GM19035 (cell line): ENCODE results near the gene CARMIL3.
"Not testable (repeated sequence)": the region's sequence is repeated elsewhere in the genome, so short reads cannot be mapped to it uniquely, and the experiment has no call there.

ENCODE experiments used
- ATAC-seq: cut with Tn5 transposase; IDR thresholded peaks from one replicate; pipeline ENCODE4 v1.9.1; 2021; ENCODE audit not compliant: unreplicated experiment

CARMIL3 gene

DNA sequence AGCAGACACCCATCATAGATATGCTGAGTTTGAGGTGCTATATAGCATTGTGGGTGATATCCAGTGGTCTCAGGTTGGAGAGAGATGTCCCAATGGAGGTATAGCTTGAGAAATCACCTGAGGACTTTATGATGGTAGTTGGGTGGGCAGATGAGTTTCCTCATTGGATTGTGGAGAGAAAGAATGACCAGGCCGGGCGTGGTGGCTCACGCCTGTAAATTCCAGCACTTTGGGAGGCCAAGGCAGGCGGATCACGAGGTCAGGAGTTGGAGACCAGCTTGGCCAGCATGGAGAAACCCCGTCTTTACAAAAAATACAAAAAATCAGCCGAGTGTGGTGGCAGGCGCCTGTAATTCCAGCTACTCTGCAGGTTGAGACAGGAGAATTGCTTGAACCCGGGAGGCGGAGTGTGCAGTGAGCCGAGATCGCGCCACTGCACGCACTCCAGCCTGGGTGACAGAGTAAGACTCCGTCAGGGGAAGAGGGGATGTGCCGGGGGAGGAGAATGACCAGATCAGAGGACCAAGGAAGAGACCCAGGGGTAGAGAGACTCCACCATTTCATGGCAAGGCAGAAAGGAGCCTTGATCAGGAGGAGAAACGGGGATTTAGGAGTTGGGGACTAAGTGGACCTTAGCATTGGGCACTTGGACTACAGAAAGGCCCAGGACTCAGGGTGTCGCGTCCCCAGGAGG is 41.5 kb downstream of the CARMIL3 start:
- no peak for ATAC-seq

DNA sequence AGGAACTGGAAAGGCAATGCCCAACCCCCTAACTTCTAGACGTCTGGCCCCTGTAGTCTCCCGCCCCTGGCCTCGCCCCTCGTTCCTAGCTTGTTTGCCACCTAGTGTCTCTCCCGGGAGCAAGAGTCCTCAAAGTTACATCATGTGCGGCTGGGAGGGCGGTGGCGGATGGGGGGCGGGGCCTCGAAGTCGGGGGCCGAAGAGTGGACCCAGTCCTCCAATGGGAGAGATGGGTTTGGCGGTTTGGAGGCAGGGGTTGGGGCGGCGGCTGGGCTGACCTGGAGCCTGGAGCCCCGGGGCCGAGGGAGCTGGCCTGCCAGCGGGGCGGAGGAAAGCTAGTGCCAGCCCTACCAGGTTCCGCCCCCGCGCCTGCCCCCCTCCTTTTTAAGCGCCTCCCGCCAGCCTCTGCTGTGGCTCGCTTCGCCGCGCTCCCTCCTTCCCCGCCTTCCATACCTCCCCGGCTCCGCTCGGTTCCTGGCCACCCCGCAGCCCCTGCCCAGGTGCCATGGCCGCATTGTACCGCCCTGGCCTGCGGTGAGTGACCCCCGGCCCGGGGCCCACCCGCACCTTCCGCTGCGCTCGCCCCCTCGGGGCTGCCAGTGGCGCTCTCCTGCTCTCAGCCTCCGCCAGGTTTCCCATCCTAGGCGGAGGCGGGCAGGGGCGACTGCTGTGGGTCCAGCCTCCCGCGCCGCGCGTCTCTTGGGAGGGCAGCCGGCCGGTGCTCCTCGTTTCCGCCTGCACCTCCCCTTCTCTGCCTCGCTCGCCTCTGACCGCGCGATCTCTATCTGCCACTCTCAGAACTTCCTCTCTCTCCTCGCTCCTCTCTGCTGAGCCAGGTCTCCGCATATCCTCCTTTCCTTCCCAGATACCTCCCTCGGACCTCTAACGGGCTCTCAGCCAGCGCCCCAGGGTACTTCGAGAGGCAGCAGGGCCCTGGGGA is 42.4 kb downstream of the CARMIL3 start, which contains the start of gene PCK2:
Gene PCK2 (plus strand): TSS at position 411 of the 940 bp plus-strand sequence. CDS start 95 bp downstream, at position 506.
- peak; percentile 62 for ATAC-seq

DNA sequence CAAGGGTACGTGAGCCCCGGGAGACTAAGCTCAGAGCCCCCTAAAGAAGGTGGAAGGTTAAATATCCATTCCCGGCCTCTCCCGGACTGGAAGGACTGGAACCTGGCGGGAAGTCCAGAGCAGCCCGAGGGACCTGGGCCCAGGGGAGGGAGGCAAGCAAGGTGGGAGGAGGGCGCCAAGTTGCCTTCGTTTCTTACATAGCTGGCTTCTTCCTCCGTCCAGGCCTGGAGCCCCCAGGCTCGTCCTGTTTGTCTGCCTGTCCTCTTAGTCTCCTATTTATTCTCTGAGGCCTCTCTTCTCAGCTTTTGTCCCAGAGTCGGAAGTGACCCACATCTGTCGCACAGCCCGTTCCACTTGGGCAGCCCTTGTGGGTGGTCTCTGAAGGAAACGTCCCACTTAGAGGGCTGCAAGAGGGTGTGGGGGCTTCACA is 43.0 kb downstream of the CARMIL3 start:
- ATAC-seq: no peak

DNA sequence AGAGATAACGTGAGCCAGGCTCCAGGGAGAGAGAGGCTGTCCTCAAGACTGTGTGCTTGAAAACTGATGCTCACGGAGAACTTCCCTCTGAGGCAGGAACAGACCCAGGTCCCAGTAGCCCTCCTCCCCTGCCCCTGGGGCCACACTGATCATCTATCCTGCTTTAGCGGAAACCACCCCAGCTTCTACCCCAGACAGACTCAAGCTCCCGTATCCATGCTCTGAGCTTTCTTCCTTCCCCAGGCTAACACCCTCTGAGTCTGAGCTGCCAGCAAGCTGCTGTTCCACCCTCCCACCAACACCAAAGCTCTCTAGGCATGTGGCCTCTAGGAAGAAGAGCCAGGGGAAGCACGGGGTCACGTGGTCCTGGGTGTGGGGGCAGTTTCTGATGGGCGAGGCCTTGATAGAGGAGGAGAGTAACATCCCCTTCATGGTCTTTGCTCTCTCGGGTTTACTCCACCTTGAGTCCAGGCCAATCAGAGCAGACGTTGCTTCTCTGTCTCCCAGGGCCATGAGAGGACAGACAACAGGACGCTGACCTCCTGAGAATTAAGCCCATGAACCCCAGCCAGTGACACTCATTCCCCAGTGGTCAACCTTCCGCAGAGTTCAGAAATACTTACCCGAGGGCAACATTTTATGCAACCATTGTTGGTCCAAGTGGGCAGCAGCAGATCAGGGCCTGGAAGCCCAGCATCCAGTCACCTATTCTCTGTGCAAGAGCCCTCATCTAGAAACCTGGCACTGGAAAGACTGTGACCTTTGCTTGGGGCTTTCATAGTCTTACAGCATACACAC is 43.7 kb downstream of the CARMIL3 start:
- peak; percentile 60 for ATAC-seq

DNA sequence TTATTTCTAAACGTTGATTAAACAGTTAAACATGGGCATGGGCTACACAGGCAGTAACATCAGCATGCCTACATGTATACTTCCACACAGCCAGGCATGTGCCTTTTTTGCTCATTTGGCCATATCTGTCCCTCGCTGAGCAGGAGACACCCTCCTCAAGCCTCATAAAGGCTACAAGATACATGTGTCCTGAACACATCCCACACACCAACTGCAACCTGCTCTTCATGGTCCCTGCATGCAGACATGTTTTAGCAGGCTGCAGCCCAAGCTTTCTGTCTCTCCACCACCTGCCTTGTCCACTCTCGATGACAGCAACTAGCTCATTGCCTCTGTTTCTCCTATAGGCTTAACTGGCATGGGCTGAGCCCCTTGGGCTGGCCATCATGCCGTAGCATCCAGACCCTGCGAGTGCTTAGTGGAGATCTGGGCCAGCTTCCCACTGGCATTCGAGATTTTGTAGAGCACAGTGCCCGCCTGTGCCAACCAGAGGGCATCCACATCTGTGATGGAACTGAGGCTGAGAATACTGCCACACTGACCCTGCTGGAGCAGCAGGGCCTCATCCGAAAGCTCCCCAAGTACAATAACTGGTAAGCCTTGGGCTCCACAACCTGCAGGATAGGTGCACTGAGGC is 44.9 kb downstream of the CARMIL3 start:
- ATAC-seq: no peak

DNA sequence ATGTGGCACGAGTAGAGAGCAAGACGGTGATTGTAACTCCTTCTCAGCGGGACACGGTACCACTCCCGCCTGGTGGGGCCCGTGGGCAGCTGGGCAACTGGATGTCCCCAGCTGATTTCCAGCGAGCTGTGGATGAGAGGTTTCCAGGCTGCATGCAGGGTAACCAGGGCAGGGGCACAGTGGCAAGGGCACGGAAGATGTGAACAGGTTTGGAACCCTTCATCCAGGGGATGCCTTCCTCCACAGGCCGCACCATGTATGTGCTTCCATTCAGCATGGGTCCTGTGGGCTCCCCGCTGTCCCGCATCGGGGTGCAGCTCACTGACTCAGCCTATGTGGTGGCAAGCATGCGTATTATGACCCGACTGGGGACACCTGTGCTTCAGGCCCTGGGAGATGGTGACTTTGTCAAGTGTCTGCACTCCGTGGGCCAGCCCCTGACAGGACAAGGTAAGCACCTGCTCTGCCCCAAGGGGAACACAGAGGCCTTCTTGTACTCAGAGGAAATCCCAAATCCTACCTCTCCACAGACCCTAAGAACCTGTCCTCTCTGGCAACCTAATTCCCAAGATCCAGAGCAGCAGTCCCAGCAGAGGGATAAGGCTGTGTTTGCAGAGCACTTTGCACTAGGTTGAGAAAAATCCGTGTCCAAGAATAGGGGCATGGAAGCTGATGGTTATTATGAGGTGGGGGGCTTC is 46.6 kb downstream of the CARMIL3 start:
- ATAC-seq: no peak

DNA sequence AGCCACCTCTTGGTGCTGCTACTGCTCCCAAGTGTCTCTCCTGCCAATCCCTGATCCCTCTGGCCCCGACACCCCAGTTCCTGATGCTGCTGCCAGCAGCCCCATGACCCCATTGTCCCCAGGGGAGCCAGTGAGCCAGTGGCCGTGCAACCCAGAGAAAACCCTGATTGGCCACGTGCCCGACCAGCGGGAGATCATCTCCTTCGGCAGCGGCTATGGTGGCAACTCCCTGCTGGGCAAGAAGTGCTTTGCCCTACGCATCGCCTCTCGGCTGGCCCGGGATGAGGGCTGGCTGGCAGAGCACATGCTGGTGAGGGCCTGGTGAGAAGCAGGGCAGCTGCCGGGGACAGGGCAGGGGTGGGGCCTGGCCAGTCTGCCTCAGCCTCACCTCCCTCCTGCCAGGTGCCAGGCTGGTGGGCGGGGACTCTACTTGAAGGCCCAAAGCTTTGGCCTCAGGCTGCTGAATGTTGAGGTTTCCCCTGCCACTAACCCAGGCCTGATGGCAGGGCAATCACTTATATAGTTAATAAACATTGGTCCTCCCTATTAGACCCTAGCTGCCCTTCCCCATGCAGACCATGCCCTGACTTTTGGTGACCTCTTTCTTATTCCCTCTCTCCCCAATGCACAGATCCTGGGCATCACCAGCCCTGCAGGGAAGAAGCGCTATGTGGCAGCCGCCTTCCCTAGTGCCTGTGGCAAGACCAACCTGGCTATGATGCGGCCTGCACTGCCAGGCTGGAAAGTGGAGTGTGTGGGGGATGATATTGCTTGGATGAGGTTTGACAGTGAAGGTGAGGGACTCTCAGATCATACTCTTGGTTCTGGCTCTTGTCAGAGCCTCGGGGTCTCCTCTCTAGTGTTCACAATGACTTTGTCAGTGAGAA is 47.4 kb downstream of the CARMIL3 start:
- no peak for ATAC-seq

DNA sequence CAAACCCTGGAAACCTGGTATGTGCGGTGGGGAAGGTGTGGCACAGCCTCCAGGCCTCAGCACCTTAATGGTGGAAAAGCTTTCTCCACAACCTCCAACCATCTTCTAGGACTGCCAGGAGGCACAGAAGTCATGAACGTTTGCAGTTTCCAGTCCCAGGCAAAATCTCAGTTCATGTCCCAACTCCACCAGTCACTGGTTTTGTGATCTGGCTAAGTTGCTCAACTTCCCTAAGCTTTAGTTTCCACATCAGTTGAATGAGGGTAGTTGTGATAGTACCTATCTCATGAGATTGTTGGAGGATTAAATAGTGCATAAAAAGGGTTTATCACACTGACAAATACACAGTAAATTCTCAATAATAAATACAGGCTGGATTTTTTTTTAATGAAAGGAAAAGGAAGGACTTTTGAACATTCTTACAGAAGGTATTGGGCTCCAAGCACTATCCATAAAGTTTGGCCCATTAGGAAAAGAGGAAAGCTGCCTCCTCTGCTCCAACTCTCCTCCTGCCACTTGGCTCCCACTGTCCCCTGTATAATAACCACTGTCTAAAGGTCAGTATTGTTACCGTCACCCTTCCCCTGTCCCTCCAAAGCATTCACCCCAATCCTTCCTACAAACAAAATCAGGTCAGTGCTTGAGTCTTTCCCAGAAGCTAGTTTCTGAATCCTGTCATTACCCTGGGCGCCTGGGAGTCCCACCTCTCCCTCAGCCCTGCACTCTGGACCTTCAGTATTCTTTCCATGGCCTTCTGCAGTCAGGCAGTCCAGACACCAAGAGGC is 48.6 kb downstream of the CARMIL3 start:
- no peak for ATAC-seq

DNA sequence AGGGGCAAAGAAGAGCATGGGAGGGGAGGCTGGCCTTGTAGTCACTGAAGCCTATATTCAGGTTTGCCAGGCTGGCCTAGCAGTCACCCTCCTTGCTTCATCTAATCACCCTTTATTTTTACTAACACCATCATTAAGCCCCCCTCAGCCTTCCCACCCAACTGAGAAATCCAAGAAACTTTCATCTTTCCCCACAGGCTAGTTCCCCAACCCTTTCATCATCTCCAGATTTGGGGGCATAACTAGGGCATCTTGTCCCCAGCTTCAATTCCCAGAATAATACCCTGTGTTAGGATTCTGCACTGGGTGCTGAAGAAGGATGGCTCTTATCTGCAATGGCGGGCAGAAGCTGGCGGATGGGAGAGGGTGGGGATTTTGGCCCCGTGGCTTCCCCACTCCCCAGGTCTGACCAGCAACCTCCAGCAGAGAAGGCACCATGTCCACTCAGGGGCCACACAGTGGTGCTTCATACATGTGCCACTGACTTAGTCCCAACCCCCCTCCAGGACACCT is 49.2 kb downstream of the CARMIL3 start:
- no peak for ATAC-seq

DNA sequence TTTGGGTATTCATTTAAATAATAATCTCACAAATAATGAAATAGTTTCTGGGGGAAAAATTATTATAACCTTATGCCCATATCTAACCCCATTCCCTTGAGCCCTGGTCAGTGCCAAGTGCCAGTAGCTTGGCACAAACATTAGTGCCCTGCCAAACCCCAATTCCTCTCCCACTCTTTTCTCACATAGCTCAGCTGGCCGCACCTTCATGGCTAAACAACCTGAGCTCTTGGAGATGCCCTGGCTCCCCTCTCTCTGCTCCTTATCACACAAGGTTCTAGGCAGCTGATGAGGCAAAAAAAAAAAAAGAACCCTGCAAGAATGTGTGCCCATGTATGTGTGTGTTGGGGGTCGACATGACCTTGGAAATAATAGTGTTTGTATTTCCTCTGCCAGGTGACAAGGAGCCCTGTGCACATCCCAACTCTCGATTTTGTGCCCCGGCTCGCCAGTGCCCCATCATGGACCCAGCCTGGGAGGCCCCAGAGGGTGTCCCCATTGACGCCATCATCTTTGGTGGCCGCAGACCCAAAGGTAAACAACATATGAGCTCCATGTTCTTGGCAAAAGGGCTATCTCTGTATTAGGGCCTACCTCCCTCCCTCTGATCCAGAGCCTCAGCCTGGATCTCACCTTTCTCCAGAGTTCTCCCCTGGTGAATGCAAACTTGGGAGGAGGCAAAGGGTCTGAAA is 50.7 kb downstream of the CARMIL3 start:
- ATAC-seq: no peak

DNA sequence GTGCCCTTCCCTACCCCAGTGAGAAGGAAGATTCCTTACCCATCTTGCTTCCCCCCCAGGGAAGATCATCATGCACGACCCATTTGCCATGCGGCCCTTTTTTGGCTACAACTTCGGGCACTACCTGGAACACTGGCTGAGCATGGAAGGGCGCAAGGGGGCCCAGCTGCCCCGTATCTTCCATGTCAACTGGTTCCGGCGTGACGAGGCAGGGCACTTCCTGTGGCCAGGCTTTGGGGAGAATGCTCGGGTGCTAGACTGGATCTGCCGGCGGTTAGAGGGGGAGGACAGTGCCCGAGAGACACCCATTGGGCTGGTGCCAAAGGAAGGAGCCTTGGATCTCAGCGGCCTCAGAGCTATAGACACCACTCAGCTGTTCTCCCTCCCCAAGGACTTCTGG is 51.6 kb downstream of the CARMIL3 start:
- no peak for ATAC-seq

DNA sequence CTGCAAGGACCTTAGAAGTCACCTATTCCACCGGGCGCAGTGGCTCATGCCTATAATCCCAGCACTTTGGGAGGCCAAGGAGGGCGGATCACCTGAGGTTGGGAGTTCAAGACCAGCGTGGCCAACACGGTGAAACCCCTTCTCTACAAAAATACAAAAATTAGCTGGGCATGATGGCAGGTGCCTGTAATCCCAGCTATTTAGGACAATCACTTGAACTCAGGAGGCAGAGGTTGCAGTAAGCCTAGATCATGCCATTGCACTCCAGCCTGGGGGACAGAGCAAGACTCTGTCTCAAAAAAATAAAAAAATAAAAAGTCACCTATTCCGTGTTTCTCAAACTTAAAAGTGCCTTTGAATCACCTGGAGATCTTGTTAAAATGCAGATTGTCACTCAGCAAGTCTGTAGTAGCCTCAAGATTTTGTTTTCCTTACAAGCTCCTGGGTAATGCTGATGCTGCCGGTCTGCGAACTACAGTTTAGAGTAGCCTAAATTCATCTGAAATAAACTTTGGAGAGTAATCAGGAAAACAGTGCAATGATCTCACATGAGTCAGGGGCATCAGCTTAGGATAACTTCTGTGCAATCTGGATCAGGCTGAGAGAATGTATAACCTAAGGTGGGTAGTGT is 53.9 kb downstream of the CARMIL3 start:
- ATAC-seq: not testable (repeated sequence)

DNA sequence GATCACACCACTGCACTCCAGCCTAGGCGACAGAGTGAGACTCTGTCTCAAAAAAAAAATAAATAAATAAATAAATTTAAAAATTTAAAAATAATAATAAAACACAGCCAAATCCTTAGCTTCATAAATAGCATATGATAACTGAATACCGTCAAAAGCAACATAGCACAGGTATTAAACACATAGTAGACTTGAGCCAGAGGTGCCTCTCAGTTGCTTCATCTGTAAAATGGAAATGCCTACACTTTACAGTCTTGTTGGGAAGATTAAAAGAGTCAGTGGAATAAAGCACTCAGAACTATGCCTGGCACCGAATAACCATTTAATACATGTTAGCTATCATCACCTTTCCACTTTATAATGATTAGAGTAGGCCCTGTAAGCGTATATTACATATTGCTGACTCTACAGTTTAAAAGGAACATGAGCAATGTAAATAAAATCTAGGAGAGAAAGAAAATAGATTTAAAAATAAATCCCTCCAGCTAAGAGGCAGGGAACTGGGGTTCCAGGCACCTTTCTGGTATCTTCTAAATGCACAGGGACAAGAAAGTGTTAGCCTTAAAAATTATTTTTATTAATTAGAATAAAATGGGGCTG is 55.0 kb downstream of the CARMIL3 start:
- ATAC-seq: no peak

DNA sequence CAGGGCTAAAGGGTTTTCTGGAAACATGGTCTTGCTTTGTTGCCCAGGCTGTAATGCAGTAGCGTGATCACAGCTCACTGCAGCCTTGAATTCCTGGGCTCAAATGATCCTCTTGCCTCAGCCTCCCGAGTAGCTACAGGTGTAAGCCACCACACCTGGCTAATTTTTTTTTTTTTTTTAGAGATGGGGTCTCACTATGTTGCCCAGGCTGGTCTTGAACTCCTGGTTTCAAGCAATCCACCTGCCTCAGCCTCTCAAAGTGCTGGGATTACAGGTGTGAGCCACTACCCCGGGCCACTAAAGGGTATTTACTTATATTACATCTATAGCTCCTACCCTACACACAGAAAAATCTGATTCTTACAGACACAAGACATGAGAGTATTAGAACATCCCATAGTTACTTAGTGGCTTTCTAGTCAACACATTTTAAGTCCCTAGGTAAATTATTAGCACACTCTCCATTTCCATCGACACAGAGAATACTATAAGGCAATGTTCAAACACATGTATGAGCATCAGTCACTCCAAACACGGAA is 56.6 kb downstream of the CARMIL3 start:
- no peak for ATAC-seq

DNA sequence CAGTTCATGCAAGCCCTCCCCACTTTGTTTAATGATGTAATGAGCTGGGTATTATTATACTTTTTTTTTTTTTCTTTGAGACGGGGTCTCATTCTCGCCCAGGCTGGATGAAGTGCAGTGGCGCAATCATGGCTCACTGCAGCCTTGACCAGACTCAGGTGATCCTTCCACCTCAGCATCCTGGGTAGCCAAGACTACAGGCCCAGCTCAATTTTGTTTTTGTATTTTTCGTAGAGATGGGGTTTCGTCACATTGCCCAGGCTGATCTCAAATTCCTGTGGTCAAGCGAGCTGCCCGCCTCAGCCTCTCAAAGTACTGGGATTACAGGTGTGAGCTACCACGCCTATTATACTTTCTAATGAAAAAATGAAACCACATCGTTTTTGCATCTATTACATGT is 58.3 kb downstream of the CARMIL3 start:
- ATAC-seq: no peak

DNA sequence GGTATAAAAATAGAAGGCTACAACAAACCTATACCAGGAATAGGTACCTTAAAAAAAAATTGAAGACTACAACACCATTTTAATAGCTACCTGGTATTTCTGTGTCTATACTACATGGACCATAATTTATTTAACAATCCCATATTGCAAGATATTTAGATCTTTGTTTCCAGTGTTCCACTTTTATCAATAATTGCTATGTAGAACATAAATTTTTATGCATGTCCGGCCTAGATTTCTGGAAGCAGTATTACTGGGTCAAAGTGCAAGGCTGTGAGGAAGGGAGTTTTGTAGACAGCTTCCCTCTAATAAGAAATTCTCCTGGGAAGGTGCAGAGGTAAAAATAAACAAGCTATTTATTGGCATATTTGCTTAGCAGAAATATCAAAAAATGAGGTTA is 58.7 kb downstream of the CARMIL3 start:
- no peak for ATAC-seq
